OCI-LY1 (cell line): ENCODE data around the gene IGSF22.

Experiments used
- H2AFZ ChIP-seq: fragments of 200-600 bp; sonication (generic), shearing (Covaris generic); 2 replicates; pipeline ENCODE4 v1.6.0; 2014; ENCODE audit warnings: antibody characterized with exemption, mild to moderate bottlenecking, low read length
- H3F3A ChIP-seq: fragments of 200-600 bp; sonication (generic), shearing (Covaris generic); 2 replicates; pipeline ENCODE4 v1.6.0; 2014; ENCODE audit warnings: mild to moderate bottlenecking, antibody characterized with exemption, low read length, moderate library complexity; ENCODE audit not compliant: insufficient read depth
- H3K27ac ChIP-seq: fragments of 200-600 bp; sonication (generic); 2 replicates; pipeline ENCODE4 v1.5.1; 2014; ENCODE audit warnings: low read length, mixed run types, mild to moderate bottlenecking, low read depth; ENCODE audit not compliant: poor library complexity, severe bottlenecking
- H3K27me3 ChIP-seq: fragments of 200-600 bp; sonication (generic); 2 replicates; pipeline ENCODE4 v1.6.0; 2014; ENCODE audit warnings: antibody characterized with exemption, mild to moderate bottlenecking, low read length, moderate library complexity; ENCODE audit not compliant: insufficient read depth
- H3K36me3 ChIP-seq: fragments of 200-600 bp; sonication (generic); 2 replicates; pipeline ENCODE4 v1.6.1; 2014; ENCODE audit warnings: mild to moderate bottlenecking, antibody characterized with exemption, low read length, moderate library complexity, mixed read lengths; ENCODE audit not compliant: insufficient read depth
- H3K4me1 ChIP-seq: fragments of 200-600 bp; sonication (generic); 2 replicates; pipeline ENCODE4 v1.5.1; 2014; ENCODE audit warnings: mild to moderate bottlenecking, low read length, moderate library complexity; ENCODE audit not compliant: insufficient read depth, severe bottlenecking
- H3K4me2 ChIP-seq: fragments of 200-600 bp; sonication (generic), shearing (Covaris generic); 2 replicates; pipeline ENCODE4 v1.6.1; 2014; ENCODE audit warnings: low read length
- H3K4me3 ChIP-seq: fragments of 200-600 bp; sonication (generic); 2 replicates; pipeline ENCODE4 v1.5.1; 2014; ENCODE audit warnings: low read length, low read depth, mild to moderate bottlenecking, mixed read lengths; ENCODE audit not compliant: poor library complexity, severe bottlenecking
- H3K79me2 ChIP-seq: fragments of 200-600 bp; shearing (Covaris generic); 2 replicates; pipeline ENCODE4 v1.6.1; 2016; ENCODE audit warnings: mixed run types, low read length, mixed read lengths; ENCODE audit not compliant: insufficient read depth
- H3K9ac ChIP-seq: fragments of 200-600 bp; sonication (generic), shearing (Covaris generic); 2 replicates; pipeline ENCODE4 v1.6.1; 2014; ENCODE audit warnings: mild to moderate bottlenecking, low read length, mixed read lengths
- H3K9me2 ChIP-seq: fragments of 200-600 bp; sonication (generic), shearing (Covaris generic); 2 replicates; pipeline ENCODE4 v1.6.1; 2014; ENCODE audit warnings: low read depth, mild to moderate bottlenecking, low read length, mixed read lengths
- H3K9me3 ChIP-seq: fragments of 200-600 bp; shearing (Covaris generic); 2 replicates; pipeline ENCODE4 v1.6.1; 2014; ENCODE audit warnings: low read length, mixed read lengths
- H4K20me1 ChIP-seq: fragments of 200-600 bp; sonication (generic), shearing (Covaris generic); 2 replicates; pipeline ENCODE4 v1.6.0; 2016; ENCODE audit warnings: mild to moderate bottlenecking, low read length; ENCODE audit not compliant: insufficient read depth
- CTCF ChIP-seq: fragments of 200-600 bp; sonication (generic), shearing (Covaris generic); IDR thresholded peaks from 2 replicates; pipeline ENCODE4 v1.5.1; 2017; ENCODE audit warnings: mild to moderate bottlenecking, antibody characterized with exemption, low read length, moderate library complexity, mixed read lengths
- EZH2 ChIP-seq: fragments of 200-600 bp; sonication (generic), shearing (Covaris generic); IDR thresholded peaks from 2 replicates; pipeline ENCODE4 v1.8.0; 2017; ENCODE audit warnings: borderline replicate concordance, mixed run types, mild to moderate bottlenecking, antibody characterized with exemption, low read length, moderate library complexity, mixed read lengths

The IGSF22 gene

GRCh38 chr11:18722293-18722637, 3.7 kb downstream of the IGSF22 start:
- Histone ChIP-seq H4K20me1 (no peaks in the 10 kb centered on the region), H3K4me1 (peaks cover 9% of the 10 kb centered on the region), H3K9me3 (no peaks in the 10 kb centered on the region), H3K27ac (no peak overlapping the region), H3K4me3 (peak overlapping the region; percentile 66), H3F3A (no peaks in the 10 kb centered on the region), H3K36me3 (no peaks in the 10 kb centered on the region), H3K9me2 (no peaks in the 10 kb centered on the region), H3K4me2 (peak overlapping the region; percentile 86), H3K27me3 (no peaks in the 10 kb centered on the region), H3K79me2 (no peaks in the 10 kb centered on the region), H2AFZ (no peak overlapping the region), H3K9ac (no peak overlapping the region)
- no peak; the same call in none of the 2 replicates for TF ChIP-seq CTCF
- no peak for TF ChIP-seq EZH2

GRCh38 chr11:18721561-18722292, 4.3 kb downstream of the IGSF22 start:
- H3K27ac ChIP-seq = no peak overlapping the region
- peak overlapping the region; percentile 38; the same call in 1 of the 2 replicates for H2AFZ ChIP-seq
- H3F3A ChIP-seq = no peaks in the 10 kb centered on the region
- no peaks in the 10 kb centered on the region for H4K20me1 ChIP-seq
- no peaks in the 10 kb centered on the region for H3K79me2 ChIP-seq
- H3K36me3 ChIP-seq = no peaks in the 10 kb centered on the region
- H3K4me3 ChIP-seq = peak overlapping the region; percentile 66
- H3K4me2 ChIP-seq = peak overlapping the region; percentile 86
- TF ChIP-seq CTCF = peak; percentile 73
- TF ChIP-seq EZH2 = no peak
- H3K4me1 ChIP-seq = peaks cover 9% of the 10 kb centered on the region
- H3K9me2 ChIP-seq = no peaks in the 10 kb centered on the region
- H3K9me3 ChIP-seq = no peaks in the 10 kb centered on the region
- no peaks in the 10 kb centered on the region for H3K27me3 ChIP-seq
- H3K9ac ChIP-seq = peak overlapping the region; percentile 57; the same call in 1 of the 2 replicates

GRCh38 chr11:18720808-18721560, 5.0 kb downstream of the IGSF22 start:
- Histone ChIP-seq H3K9me2 (no peaks in the 10 kb centered on the region), H2AFZ (peak overlapping the region; percentile 38; the same call in 1 of the 2 replicates), H3K4me3 (peak overlapping the region; percentile 66), H3K4me1 (peaks cover 9% of the 10 kb centered on the region), H3K27me3 (no peaks in the 10 kb centered on the region), H3K4me2 (peak overlapping the region; percentile 86), H3K9me3 (no peaks in the 10 kb centered on the region), H3K79me2 (no peaks in the 10 kb centered on the region), H3K27ac (no peak overlapping the region), H3F3A (no peaks in the 10 kb centered on the region), H3K9ac (peak overlapping the region; percentile 57; the same call in 1 of the 2 replicates), H3K36me3 (no peaks in the 10 kb centered on the region), H4K20me1 (no peaks in the 10 kb centered on the region)
- TF ChIP-seq CTCF (no peak), EZH2 (no peak)
